H9 (cell line): Measurements from ENCODE around the gene CD300LD. TPM values are rescaled to one million over a fixed set of nuclear protein-coding genes. Genes with fewer than 3 reads are reported as not detected.

Source experiments
- DNase-seq: peaks from one replicate; pipeline ENCODE4 v3.0.0-alpha.2; 2017
- H2AFZ ChIP-seq: one replicate; pipeline ENCODE4 v1.6.1; 2013; ENCODE audit warnings: mild to moderate bottlenecking, low read length, control low read depth, moderate library complexity
- H2AK5ac ChIP-seq: 2 replicates; pipeline ENCODE4 v1.6.1; 2013; ENCODE audit warnings: low read length, control low read depth, mixed read lengths; ENCODE audit not compliant: insufficient read length
- H2BK120ac ChIP-seq: one replicate; pipeline ENCODE4 v1.6.1; 2013; ENCODE audit warnings: low read depth, mild to moderate bottlenecking, low read length, control low read depth, inconsistent platforms; ENCODE audit not compliant: poor library complexity, severe bottlenecking
- H2BK12ac ChIP-seq: 2 replicates; pipeline ENCODE4 v1.6.1; 2013; ENCODE audit warnings: low read length, control low read depth, mixed read lengths, low read depth; ENCODE audit not compliant: insufficient read length
- H2BK15ac ChIP-seq: 2 replicates; pipeline ENCODE4 v1.6.1; 2013; ENCODE audit warnings: low read depth, low read length, control low read depth
- H2BK20ac ChIP-seq: one replicate; pipeline ENCODE4 v1.6.1; 2013; ENCODE audit warnings: low read depth, mild to moderate bottlenecking, low read length, control low read depth, inconsistent platforms; ENCODE audit not compliant: poor library complexity, severe bottlenecking
- H2BK5ac ChIP-seq: 2 replicates; pipeline ENCODE4 v1.6.1; 2013; ENCODE audit warnings: low read length, control low read depth, mixed read lengths; ENCODE audit not compliant: insufficient read length
- H3K14ac ChIP-seq: 2 replicates; pipeline ENCODE4 v1.6.1; 2013; ENCODE audit warnings: low read length, control low read depth; ENCODE audit not compliant: insufficient read depth
- H3K18ac ChIP-seq: 2 replicates; pipeline ENCODE4 v1.6.1; 2013; ENCODE audit warnings: low read depth, mild to moderate bottlenecking, mixed read lengths, low read length, control low read depth; ENCODE audit not compliant: insufficient read length
- H3K23ac ChIP-seq: 2 replicates; pipeline ENCODE4 v1.6.1; 2013; ENCODE audit warnings: low read length, control low read depth, mixed read lengths, low read depth; ENCODE audit not compliant: insufficient read length
- H3K23me2 ChIP-seq: 2 replicates; pipeline ENCODE4 v1.6.1; 2013; ENCODE audit warnings: low read depth, mild to moderate bottlenecking, mixed read lengths, low read length, control low read depth; ENCODE audit not compliant: insufficient read length, poor library complexity, severe bottlenecking
- H3K27ac ChIP-seq: 2 replicates; pipeline ENCODE4 v1.5.1; 2013; ENCODE audit warnings: low read length, control low read depth, mixed read lengths, low read depth; ENCODE audit not compliant: insufficient read length
- H3K27me3 ChIP-seq: 2 replicates; pipeline ENCODE4 v1.6.1; 2013; ENCODE audit warnings: low read length, control low read depth, inconsistent platforms; ENCODE audit not compliant: insufficient read depth
- H3K4ac ChIP-seq: 2 replicates; pipeline ENCODE4 v1.6.1; 2013; ENCODE audit warnings: low read depth, mild to moderate bottlenecking, control low read depth, inconsistent platforms, low read length, moderate library complexity
- H3K4me1 ChIP-seq: 2 replicates; pipeline ENCODE4 v1.6.1; 2013; ENCODE audit warnings: low read length, control low read depth, inconsistent platforms; ENCODE audit not compliant: insufficient read depth
- H3K4me2 ChIP-seq: 2 replicates; pipeline ENCODE4 v1.6.1; 2013; ENCODE audit warnings: low read length, control low read depth, mixed read lengths; ENCODE audit not compliant: insufficient read length, insufficient read depth
- H3K56ac ChIP-seq: 2 replicates; pipeline ENCODE4 v1.6.1; 2013; ENCODE audit warnings: low read depth, mild to moderate bottlenecking, mixed read lengths, low read length, control low read depth; ENCODE audit not compliant: insufficient read length
- H3K79me1 ChIP-seq: 2 replicates; pipeline ENCODE4 v1.6.1; 2013; ENCODE audit warnings: low read depth, mild to moderate bottlenecking, moderate library complexity, low read length, control low read depth, inconsistent platforms; ENCODE audit not compliant: insufficient read depth, poor library complexity, severe bottlenecking
- H3K79me2 ChIP-seq: 2 replicates; pipeline ENCODE4 v1.6.1; 2013; ENCODE audit warnings: low read length, control low read depth, inconsistent platforms; ENCODE audit not compliant: insufficient read depth
- H3K9ac ChIP-seq: 2 replicates; pipeline ENCODE4 v1.6.1; 2013; ENCODE audit warnings: low read length, control low read depth, mixed read lengths; ENCODE audit not compliant: insufficient read length; ENCODE audit errors: extremely low read depth
- H3K9me3 ChIP-seq: one replicate; pipeline ENCODE4 v1.6.1; 2013; ENCODE audit warnings: low read depth, low read length, inconsistent platforms; ENCODE audit not compliant: control insufficient read depth
- H3T11ph ChIP-seq: one replicate; pipeline ENCODE4 v1.6.1; 2013; ENCODE audit warnings: mild to moderate bottlenecking, low read length, control low read depth, inconsistent platforms
- H4K20me1 ChIP-seq: one replicate; pipeline ENCODE4 v1.6.1; 2013; ENCODE audit not compliant: control insufficient read depth, insufficient read length, insufficient read depth
- H4K5ac ChIP-seq: 2 replicates; pipeline ENCODE4 v1.6.1; 2013; ENCODE audit warnings: low read depth, mild to moderate bottlenecking, mixed read lengths, low read length, control low read depth; ENCODE audit not compliant: insufficient read length
- H4K8ac ChIP-seq: replicated peaks from 2 replicates; pipeline ENCODE4 v1.6.1; 2013; ENCODE audit warnings: low read length, control low read depth, mixed read lengths, low read depth; ENCODE audit not compliant: insufficient read length
- H4K91ac ChIP-seq: 2 replicates; pipeline ENCODE4 v1.6.1; 2013; ENCODE audit warnings: low read depth, mild to moderate bottlenecking, moderate library complexity, mixed read lengths, low read length, control low read depth; ENCODE audit not compliant: insufficient read length
- H3K27ac Mint-ChIP-seq, 3 experiments: 2 replicates in 2 of 3; 3 replicates in 1 of 3; pipeline ENCODE4 v1.8.0; 2020 to 2021; ENCODE audit warnings: mixed read lengths in 3 of 3, mild to moderate bottlenecking in 1 of 3, moderate library complexity in 1 of 3
- H3K27me3 Mint-ChIP-seq: 2 replicates; pipeline ENCODE4 v1.8.0; 2021; ENCODE audit warnings: low read depth, mild to moderate bottlenecking, moderate library complexity, mixed read lengths
- H3K36me3 Mint-ChIP-seq, 3 experiments: 2 replicates in 2 of 3; 3 replicates in 1 of 3; pipeline ENCODE4 v1.8.0; 2020 to 2021; ENCODE audit warnings: low read depth in 3 of 3, mixed read lengths in 3 of 3; ENCODE audit not compliant: insufficient read depth in 1 of 3
- H3K4me1 Mint-ChIP-seq, 2 experiments: 2 replicates each; pipeline ENCODE4 v1.8.0; 2020; ENCODE audit warnings: mixed read lengths in 2 of 2
- H3K4me3 Mint-ChIP-seq, 2 experiments: 2 replicates in 1 of 2; 3 replicates in 1 of 2; pipeline ENCODE4 v1.8.0; 2020 to 2021; ENCODE audit warnings: mild to moderate bottlenecking in 2 of 2, mixed read lengths in 2 of 2, moderate library complexity in 1 of 2
- H3K9me3 Mint-ChIP-seq, 2 experiments: 2 replicates in 1 of 2; 3 replicates in 1 of 2; pipeline ENCODE4 v1.8.0; 2020; ENCODE audit warnings: mild to moderate bottlenecking in 2 of 2, mixed read lengths in 2 of 2, moderate library complexity in 1 of 2
- CTCF ChIP-seq: fragments of 200-600 bp; sonication (generic); conservative IDR thresholded peaks from 3 replicates; pipeline ENCODE4 v1.8.0; 2021; ENCODE audit warnings: antibody characterized with exemption, mild to moderate bottlenecking
- WGBS: extraction: QIAGEN DNeasy Blood & Tissue Kit; methylation state at CpG from one replicate; pipeline ENCODE4 v1.1.7; 2013; ENCODE audit warnings: missing lambda C conversion rate, low lambda C conversion rate, mixed read lengths; ENCODE audit not compliant: insufficient read length; ENCODE audit errors: extremely low coverage; 5-methylcytosine and 5-hydroxymethylcytosine counted together
- total RNA-seq: library from RNA; stranded (reverse); gene quantifications from 2 replicates; pipeline ENCODE4 v1.2.1, GENCODE V29; 2021

CD300LD gene
- total RNA-seq, 1 experiment from 2014 or later, result not detected

- no peak for TF ChIP-seq CTCF
- Histone ChIP-seq H3K9me3 (no peaks in the 10 kb centered on the region), H2AK5ac (no peak overlapping the region), H3K79me2 (no peaks in the 10 kb centered on the region), H2AFZ (no peak overlapping the region), H4K8ac (no peak overlapping the region), H3K18ac (no peak overlapping the region), H3T11ph (no peak overlapping the region), H4K91ac (no peak overlapping the region), H3K9ac (no peak overlapping the region), H3K23me2 (no peaks in the 10 kb centered on the region), H3K79me1 (no peaks in the 10 kb centered on the region), H4K20me1 (no peaks in the 10 kb centered on the region), H4K5ac (no peak overlapping the region), H3K27ac (no peak overlapping the region), H3K4ac (no peak overlapping the region), H3K56ac (no peak overlapping the region), H2BK120ac (no peak overlapping the region), H3K4me1 (no peaks in the 10 kb centered on the region), H2BK20ac (no peak overlapping the region), H3K14ac (no peak overlapping the region), H3K23ac (no peak overlapping the region), H2BK15ac (no peak overlapping the region), H2BK12ac (no peak overlapping the region), H3K4me2 (no peak overlapping the region), H3K27me3 (no peaks in the 10 kb centered on the region), H2BK5ac (no peak overlapping the region)
- H3K9me3 Mint-ChIP-seq, result peaks cover 0 to 2% of the 10 kb centered on the region in 2 experiments; a peak in 1 of 5 replicates
- WGBS, result no CpG with 5 or more reads among the region's 5 CpGs
- no peak for DNase-seq
- H3K36me3 Mint-ChIP-seq, result no peaks in the 10 kb centered on the region
- H3K4me3 Mint-ChIP-seq, result no peak overlapping the region
- H3K27ac Mint-ChIP-seq, result no peak overlapping the region
- no peaks in the 10 kb centered on the region for H3K4me1 Mint-ChIP-seq
- peaks cover 38% of the 10 kb centered on the region for H3K27me3 Mint-ChIP-seq
These were observed 49.9 kb downstream of the CD300LD start for GRCh38 chr17:74542166-74542565.
